ENCODE measurements around the gene BBS9. TPM values are rescaled to one million over a fixed set of nuclear protein-coding genes. Genes with fewer than 3 reads are reported as not detected.
"Not testable (repeated sequence)": the region's sequence is repeated elsewhere in the genome, so short reads cannot be mapped to it uniquely, and the experiment has no call there.

Gene BBS9
- total RNA-seq, 1 experiment from 2014 or later = 5.1 TPM

- CTCF ChIA-PET = interaction anchor here (0.6 to 1.0 kb wide), 2 partner anchors 9 to 416 kb away, joined by 3 read pairs; no protein-coding TSS in a partner anchor
Observed at GRCh38 chr7:33517191-33517590, 387.8 kb downstream of the BBS9 start.

GRCh38 chr7:33527008-33527407 lies 397.6 kb downstream of the BBS9 start:
- H3K27me3 Mint-ChIP-seq (ENCODE audit: insufficient read depth, unreplicated experiment); BruUV-seq (replicated peaks); CTCF ChIA-PET; H3K4me3 Mint-ChIP-seq (ENCODE audit: unreplicated experiment); H3K27ac Mint-ChIP-seq (ENCODE audit: low read depth, unreplicated experiment); H3K4me1 Mint-ChIP-seq (ENCODE audit: insufficient read depth, unreplicated experiment); H3K9me3 Mint-ChIP-seq (ENCODE audit: unreplicated experiment); intact Hi-C loops (cut with micrococcal nuclease); DNase-seq (ENCODE audit: unreplicated experiment); POLR2A ChIA-PET; H3K36me3 Mint-ChIP-seq (ENCODE audit: insufficient read depth, unreplicated experiment): not testable (repeated sequence)

More at GRCh38 chr7:33517191-33517590, 387.8 kb downstream of the BBS9 start:
- POLR2A ChIA-PET = no interaction called here
- no peak for TF ChIP-seq CTCF (IDR thresholded peaks at IDR 0.05; ENCODE audit: unreplicated experiment)
- H3K4me1 Mint-ChIP-seq (ENCODE audit: insufficient read depth, unreplicated experiment) = no peaks in the 10 kb centered on the region
- H3K36me3 Mint-ChIP-seq (ENCODE audit: insufficient read depth, unreplicated experiment) = no peaks in the 10 kb centered on the region
- no TSS peak for BruUV-seq (replicated peaks)
- intact Hi-C loops (cut with micrococcal nuclease) = no loop called here
- no peak for DNase-seq (ENCODE audit: unreplicated experiment)
- no peak overlapping the region for H3K4me3 Mint-ChIP-seq (ENCODE audit: unreplicated experiment)
- H3K27me3 Mint-ChIP-seq (ENCODE audit: insufficient read depth, unreplicated experiment) = no peaks in the 10 kb centered on the region
- H3K27ac Mint-ChIP-seq (ENCODE audit: low read depth, unreplicated experiment) = no peak overlapping the region
- H3K9me3 Mint-ChIP-seq (ENCODE audit: unreplicated experiment) = no peaks in the 10 kb centered on the region

GRCh38 chr7:33527613-33528012 lies 398.2 kb downstream of the BBS9 start:
- POLR2A ChIA-PET; H3K4me3 Mint-ChIP-seq (ENCODE audit: unreplicated experiment); H3K27ac Mint-ChIP-seq (ENCODE audit: low read depth, unreplicated experiment): not testable (repeated sequence)

GRCh38 chr7:33529070-33529469 lies 399.7 kb downstream of the BBS9 start:
- no TSS peak for BruUV-seq (replicated peaks)
- CTCF ChIA-PET = interaction anchor here (0.6 kb wide), 1 partner anchor 556 kb away, joined by 3 read pairs; no protein-coding TSS in a partner anchor
- H3K4me3 Mint-ChIP-seq (ENCODE audit: unreplicated experiment) = no peak overlapping the region

More at GRCh38 chr7:33527613-33528012, 398.2 kb downstream of the BBS9 start:
- H3K9me3 Mint-ChIP-seq (ENCODE audit: unreplicated experiment); H3K36me3 Mint-ChIP-seq (ENCODE audit: insufficient read depth, unreplicated experiment); H3K27me3 Mint-ChIP-seq (ENCODE audit: insufficient read depth, unreplicated experiment); H3K4me1 Mint-ChIP-seq (ENCODE audit: insufficient read depth, unreplicated experiment); CTCF ChIA-PET; intact Hi-C loops (cut with micrococcal nuclease); DNase-seq (ENCODE audit: unreplicated experiment); BruUV-seq (replicated peaks): not testable (repeated sequence)

GRCh38 chr7:33530664-33531063 lies 401.3 kb downstream of the BBS9 start:
- ChIA-PET CTCF (interaction anchor here (0.6 to 0.7 kb wide), 2 partner anchors 13 to 140 kb away, joined by 3 read pairs; no protein-coding TSS in a partner anchor), POLR2A (interaction anchor here (1.1 kb wide), 1 partner anchor 9 kb away, joined by 3 read pairs; no protein-coding TSS in a partner anchor)
- intact Hi-C loops (cut with micrococcal nuclease) = no loop called here
- no peak overlapping the region for H3K4me3 Mint-ChIP-seq (ENCODE audit: unreplicated experiment)
- H3K9me3 Mint-ChIP-seq (ENCODE audit: unreplicated experiment) = no peaks in the 10 kb centered on the region
- H3K4me1 Mint-ChIP-seq (ENCODE audit: insufficient read depth, unreplicated experiment) = no peaks in the 10 kb centered on the region
- no peaks in the 10 kb centered on the region for H3K36me3 Mint-ChIP-seq (ENCODE audit: insufficient read depth, unreplicated experiment)
- no peak overlapping the region for H3K27ac Mint-ChIP-seq (ENCODE audit: low read depth, unreplicated experiment)
- H3K27me3 Mint-ChIP-seq (ENCODE audit: insufficient read depth, unreplicated experiment) = no peaks in the 10 kb centered on the region
- TF ChIP-seq CTCF (IDR thresholded peaks at IDR 0.05; ENCODE audit: unreplicated experiment) = no peak
- no TSS peak for BruUV-seq (replicated peaks)
- DNase-seq (ENCODE audit: unreplicated experiment) = no peak

More at GRCh38 chr7:33529070-33529469, 399.7 kb downstream of the BBS9 start:
- H3K27me3 Mint-ChIP-seq (ENCODE audit: insufficient read depth, unreplicated experiment) = no peaks in the 10 kb centered on the region
- intact Hi-C loops (cut with micrococcal nuclease) = no loop called here
- H3K9me3 Mint-ChIP-seq (ENCODE audit: unreplicated experiment) = no peaks in the 10 kb centered on the region
- no peaks in the 10 kb centered on the region for H3K4me1 Mint-ChIP-seq (ENCODE audit: insufficient read depth, unreplicated experiment)
- POLR2A ChIA-PET = no interaction called here
- TF ChIP-seq CTCF (IDR thresholded peaks at IDR 0.05; ENCODE audit: unreplicated experiment) = no peak
- no peak for DNase-seq (ENCODE audit: unreplicated experiment)
- no peak overlapping the region for H3K27ac Mint-ChIP-seq (ENCODE audit: low read depth, unreplicated experiment)
- no peaks in the 10 kb centered on the region for H3K36me3 Mint-ChIP-seq (ENCODE audit: insufficient read depth, unreplicated experiment)

Data from MCF 10A (cell line).